Measurements from ENCODE around the gene HSPA8. TPM values are rescaled to one million over a fixed set of nuclear protein-coding genes. Genes with fewer than 3 reads are reported as not detected.
A peak's percentile ranks its signal among the peaks of the same experiment; 100 is the strongest.

The HSPA8 gene

DNA sequence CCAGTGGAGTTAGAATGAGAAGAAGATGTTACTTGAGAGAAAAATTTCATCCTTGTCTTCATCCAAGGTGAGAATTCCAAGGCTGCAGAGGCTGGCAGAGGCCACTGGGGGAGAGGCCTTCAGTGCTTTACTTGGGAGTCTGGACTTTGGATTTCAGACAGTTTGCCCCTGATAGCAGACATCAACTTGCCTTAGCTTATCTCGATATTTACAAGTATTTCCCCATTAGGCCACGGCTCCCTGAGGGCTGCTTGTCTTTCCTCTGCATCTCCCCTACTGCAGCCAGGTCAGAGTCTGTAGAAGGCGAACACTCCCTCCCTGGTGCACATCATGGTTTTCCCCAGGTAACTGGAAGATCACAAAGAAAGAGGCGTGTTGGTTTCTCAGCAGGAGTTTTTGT lies 50.4 kb downstream of the HSPA8 start:
- Histone ChIP-seq H3K4me2 (ENCODE audit: low read length, poor library complexity, severe bottlenecking) (no peak overlapping the region), H2BK5ac (ENCODE audit: low read depth, low read length, poor library complexity, severe bottlenecking) (no peak overlapping the region), H4K91ac (ENCODE audit: low read length) (no peak overlapping the region), H2BK15ac (ENCODE audit: low read depth, poor library complexity, severe bottlenecking) (no peak overlapping the region), H2AK5ac (ENCODE audit: low read length, severe bottlenecking) (no peak overlapping the region), H3K9ac (ENCODE audit: low read length) (no peak overlapping the region), H3K79me1 (replicated peaks; ENCODE audit: low read length, poor library complexity, severe bottlenecking) (no peaks in the 10 kb centered on the region), H3K9me3 (ENCODE audit: control insufficient read depth, low read length) (no peaks in the 10 kb centered on the region), H3K4ac (ENCODE audit: low read depth in 1 of 2, low read length in 2 of 2) (no peak overlapping the region), H3K27ac (ENCODE audit: low read length, poor library complexity, severe bottlenecking) (no peak overlapping the region), H3K18ac (ENCODE audit: low read depth in 1 of 2, low read length in 2 of 2) (no peak overlapping the region), H3K4me1 (ENCODE audit: control insufficient read depth, insufficient read depth, low read depth, low read length) (no peaks in the 10 kb centered on the region), H2BK120ac (ENCODE audit: low read depth, low read length) (no peak overlapping the region), H2AFZ (ENCODE audit: low read depth, low read length) (no peak overlapping the region), H3K23ac (ENCODE audit: low read length in 2 of 2) (no peak overlapping the region), H4K8ac (ENCODE audit: low read length) (no peak overlapping the region), H3K36me3 (ENCODE audit: control insufficient read depth in 1 of 2, insufficient read depth in 2 of 2, low read depth in 1 of 2, low read length in 2 of 2) (no peaks in the 10 kb centered on the region), H3K27me3 (ENCODE audit: control insufficient read depth in 1 of 2, insufficient read depth in 1 of 2, low read length in 2 of 2) (peaks cover 30 to 59% of the 10 kb centered on the region in 2 experiments), H3K4me3 (ENCODE audit: insufficient read depth in 1 of 2, low read depth in 1 of 2, low read length in 2 of 2) (no peak overlapping the region), H3K14ac (ENCODE audit: low read length in 2 of 2) (no peak overlapping the region), H2BK12ac (ENCODE audit: low read length in 2 of 2) (no peak overlapping the region)
- DNase-seq, result no peak
- 52% methylated on average over 4 of the region's 4 CpGs for WGBS

Small RNA genes within 50 kb of the gene (small RNA-seq; reads per million reads assigned to genes)
- gene RPL31P47 (ENCODE audit: low read depth), result not detected
- gene SNORD14C (ENCODE audit: low read depth), result not detected
- gene SNORD14D (ENCODE audit: low read depth), result not detected
- 218 reads per million, percentile 94 among the genes with 10 or more reads in this experiment for gene SNORD14E (ENCODE audit: low read depth)
